ENCODE results near the gene FAM107B.

DNA sequence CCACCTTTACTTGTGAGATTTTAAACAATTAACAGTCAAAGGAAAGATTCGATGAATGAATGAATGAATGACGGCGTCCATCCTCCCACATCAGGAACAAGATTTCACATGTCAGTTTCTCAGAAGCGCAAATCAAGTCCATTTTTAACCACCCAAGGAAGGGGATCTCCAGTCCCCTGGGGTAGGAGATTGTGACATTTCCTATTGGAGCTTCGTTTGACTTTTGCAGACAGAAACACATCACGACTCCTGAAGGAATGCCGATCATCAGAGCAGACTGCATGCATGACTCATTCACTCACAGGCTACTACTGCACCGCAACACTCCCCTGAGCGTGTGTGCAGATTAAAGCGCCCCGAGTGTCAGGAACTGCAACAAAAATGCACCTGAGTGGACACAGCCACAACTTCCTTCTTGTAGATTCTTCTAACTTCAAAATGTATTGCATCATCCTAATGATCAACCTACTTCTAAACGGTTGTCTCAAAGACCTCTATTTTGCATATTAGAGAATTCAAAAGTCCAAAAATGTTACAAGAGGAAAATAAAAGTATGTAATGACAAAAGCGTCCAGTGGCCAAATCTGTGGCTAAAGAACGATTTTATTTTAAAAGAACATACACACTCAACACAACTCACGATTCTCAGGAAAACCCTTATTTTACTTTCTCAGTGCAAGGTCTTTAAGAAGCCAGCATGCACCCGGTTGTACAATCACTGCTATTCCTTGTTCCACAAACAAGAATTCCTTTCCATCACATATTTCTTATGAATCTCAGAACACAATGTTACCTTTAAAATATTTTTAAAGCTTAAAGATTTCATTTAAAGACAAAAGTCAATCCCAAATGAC lies 172.6 kb downstream of the FAM107B start:
- TF ChIP-seq FOXM1 (CRISPR knock-in tag; IDR thresholded peaks at IDR 0.05) (no peak), HES4 (CRISPR knock-in tag; IDR thresholded peaks at IDR 0.05; ENCODE audit: borderline replicate concordance) (no peak), E2F2 (CRISPR knock-in tag; IDR thresholded peaks at IDR 0.05; ENCODE audit: borderline replicate concordance) (no peak), PRPF4 (IDR thresholded peaks at IDR 0.05; ENCODE audit: low read depth, low read length, poor library complexity, severe bottlenecking) (no peak), PRDM10 (CRISPR knock-in tag; IDR thresholded peaks at IDR 0.05; ENCODE audit: low read depth) (no peak), CTCF (CRISPR knock-in tag; IDR thresholded peaks at IDR 0.05) (no peak), EZH2 (conservative IDR thresholded peaks at IDR 0.05; ENCODE audit: low read depth, low read length) (no peak), SNAPC5 (CRISPR knock-in tag; IDR thresholded peaks at IDR 0.05; ENCODE audit: borderline replicate concordance) (no peak), BHLHE40 (IDR thresholded peaks at IDR 0.05; ENCODE audit: low read length) (no peak)
